COR-L47 (cell line): ENCODE data around the gene CCND1.

Source experiments
- DNase-seq: peaks from one replicate; lab custom pipeline; 2025; lab: John Stamatoyannopoulos, UW

Gene CCND1

DNA sequence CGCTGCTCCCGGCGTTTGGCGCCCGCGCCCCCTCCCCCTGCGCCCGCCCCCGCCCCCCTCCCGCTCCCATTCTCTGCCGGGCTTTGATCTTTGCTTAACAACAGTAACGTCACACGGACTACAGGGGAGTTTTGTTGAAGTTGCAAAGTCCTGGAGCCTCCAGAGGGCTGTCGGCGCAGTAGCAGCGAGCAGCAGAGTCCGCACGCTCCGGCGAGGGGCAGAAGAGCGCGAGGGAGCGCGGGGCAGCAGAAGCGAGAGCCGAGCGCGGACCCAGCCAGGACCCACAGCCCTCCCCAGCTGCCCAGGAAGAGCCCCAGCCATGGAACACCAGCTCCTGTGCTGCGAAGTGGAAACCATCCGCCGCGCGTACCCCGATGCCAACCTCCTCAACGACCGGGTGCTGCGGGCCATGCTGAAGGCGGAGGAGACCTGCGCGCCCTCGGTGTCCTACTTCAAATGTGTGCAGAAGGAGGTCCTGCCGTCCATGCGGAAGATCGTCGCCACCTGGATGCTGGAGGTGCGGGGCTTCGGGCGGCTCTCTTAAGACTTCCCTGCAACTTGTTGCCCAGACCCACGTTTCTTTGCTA is at the start of gene CCND1:
Gene CCND1, plus strand, starts transcription at position 162 of the 587 bp plus-strand sequence. Its CDS starts 158 bp downstream, at position 320.
- DNase-seq, result no peak

GRCh38 chr11:69592986-69593650 is 47.8 kb upstream of the CCND1 start:
- no peak for DNase-seq

DNA sequence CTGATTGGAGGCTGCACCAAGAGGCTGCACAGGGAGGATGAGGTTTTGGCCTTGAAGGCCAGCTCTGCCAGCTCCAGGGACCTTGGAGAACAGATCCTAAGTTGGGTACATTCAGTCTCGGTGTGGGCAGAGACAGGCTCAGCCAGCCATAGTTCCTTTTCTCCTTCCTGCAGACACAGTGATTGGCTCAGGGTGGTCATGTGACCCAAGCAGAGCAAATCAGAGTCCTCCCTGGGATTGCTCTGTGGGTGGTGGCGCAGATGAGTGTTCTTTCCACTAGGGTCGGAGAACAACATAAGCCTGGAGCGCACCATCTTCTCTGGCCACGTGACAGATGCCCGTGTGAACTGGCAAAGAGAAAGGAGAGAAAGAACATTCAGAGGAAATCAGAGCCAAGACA is 47.1 kb upstream of the CCND1 start:
- DNase-seq, result no peak

GRCh38 chr11:69594481-69594880 is 46.5 kb upstream of the CCND1 start:
- DNase-seq, result no peak

- DNase-seq, result no peak
Measured at GRCh38 chr11:69595805-69596665, 44.9 kb upstream of the CCND1 start.

GRCh38 chr11:69598147-69598546 is 42.8 kb upstream of the CCND1 start:
- DNase-seq, result no peak

GRCh38 chr11:69599502-69599901 is 41.5 kb upstream of the CCND1 start:
- DNase-seq, result no peak

- DNase-seq, result no peak
Measured at GRCh38 chr11:69600001-69600400, 41.0 kb upstream of the CCND1 start.

DNA sequence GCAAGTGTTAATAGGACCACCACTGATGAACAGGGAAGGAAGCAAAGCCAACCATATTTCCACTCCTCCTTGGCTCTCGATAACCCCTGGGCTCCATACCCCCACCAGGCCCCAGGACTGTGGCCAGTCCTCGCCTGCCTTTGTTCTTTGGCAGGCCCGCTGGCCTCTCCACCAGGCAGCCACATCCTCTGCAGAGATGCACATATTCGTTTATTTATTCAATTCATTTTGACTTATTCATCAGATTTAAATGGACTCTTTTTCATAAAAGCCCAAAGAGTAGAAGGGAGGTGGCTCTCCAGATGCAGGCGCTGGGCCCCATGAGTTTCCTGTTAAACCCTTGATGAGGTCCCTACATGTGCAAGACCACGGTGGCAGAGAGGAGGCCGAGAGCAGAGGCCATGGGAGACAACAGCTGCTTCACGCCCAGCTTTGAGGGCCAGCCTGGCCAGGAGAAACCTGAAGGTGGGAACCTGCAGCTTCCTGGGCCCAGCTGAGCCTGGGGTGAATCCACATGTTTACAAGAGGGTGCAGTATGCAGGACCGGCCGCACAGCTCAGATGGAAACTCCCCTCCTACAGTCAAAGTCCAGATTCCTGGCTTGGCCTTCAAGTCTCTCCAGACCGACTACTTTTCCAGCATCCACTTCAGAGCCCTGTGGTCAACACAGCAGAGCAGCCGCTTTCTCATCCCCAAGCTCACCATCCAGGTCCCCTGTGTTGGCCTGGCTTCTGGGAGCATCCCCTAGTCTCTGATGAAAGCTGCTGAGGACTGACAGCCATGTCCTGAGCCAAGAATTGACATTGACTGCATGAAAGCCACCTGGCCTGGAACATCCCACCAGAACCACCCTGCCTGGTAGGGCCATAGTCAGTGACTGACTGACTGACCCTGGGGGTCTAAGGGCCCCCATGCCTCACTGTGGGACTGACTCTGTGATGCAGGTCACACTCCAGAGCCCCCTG is 39.7 kb upstream of the CCND1 start:
- DNase-seq, result no peak

DNA sequence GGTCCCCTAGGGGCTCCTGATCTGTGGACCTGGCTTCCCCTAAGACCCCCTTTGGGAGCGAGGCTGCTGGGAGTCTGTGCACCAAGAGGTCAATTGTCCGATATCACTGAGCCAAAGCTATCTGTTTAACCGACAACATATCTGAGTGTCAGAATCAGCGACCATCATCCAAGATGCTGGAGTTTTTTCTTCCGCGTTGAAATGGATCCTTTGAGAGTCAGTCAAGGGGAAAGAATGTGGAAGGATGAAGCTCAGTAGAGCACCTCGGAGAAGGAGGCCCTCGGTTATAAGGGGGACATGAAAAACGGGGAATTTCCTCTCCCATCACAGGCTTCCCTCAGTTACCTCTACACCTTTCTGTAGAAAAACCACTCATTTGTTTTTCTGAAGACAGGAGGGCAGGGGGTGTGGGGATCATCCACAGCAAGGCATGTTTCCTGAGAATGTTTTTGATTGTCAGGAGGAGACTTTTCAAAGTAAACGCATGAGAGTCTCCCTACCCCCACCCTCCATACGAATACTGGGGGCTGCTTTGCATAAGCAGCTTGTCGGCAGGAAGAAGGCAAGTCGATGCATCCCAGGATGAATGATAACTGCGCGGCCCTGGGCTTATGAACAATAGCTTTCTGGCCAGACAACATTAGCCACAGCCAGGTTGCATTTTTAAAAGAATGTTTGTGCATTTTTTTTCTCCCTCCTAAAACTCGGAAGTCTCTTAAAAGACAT is 37.7 kb upstream of the CCND1 start:
- DNase-seq, result no peak

DNA sequence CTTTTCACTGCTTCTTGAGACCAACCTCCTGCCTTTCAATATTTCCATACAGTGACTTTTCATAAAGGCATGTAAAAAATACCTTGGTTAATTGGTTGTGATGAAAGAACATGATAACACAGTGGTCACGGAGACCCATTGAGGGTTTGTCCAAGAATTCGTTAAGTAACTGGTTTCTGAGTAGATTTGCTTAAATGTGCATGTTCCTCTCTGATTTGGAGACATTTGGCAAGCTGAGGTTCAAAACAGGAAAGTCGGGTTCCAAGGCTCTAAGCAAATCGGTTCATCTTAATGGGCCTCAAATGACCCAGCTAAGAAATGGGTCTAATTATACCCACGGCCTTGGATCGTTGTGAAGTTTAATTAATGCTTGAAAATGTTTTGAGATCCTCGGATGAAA is 36.9 kb upstream of the CCND1 start:
- no peak for DNase-seq

DNA sequence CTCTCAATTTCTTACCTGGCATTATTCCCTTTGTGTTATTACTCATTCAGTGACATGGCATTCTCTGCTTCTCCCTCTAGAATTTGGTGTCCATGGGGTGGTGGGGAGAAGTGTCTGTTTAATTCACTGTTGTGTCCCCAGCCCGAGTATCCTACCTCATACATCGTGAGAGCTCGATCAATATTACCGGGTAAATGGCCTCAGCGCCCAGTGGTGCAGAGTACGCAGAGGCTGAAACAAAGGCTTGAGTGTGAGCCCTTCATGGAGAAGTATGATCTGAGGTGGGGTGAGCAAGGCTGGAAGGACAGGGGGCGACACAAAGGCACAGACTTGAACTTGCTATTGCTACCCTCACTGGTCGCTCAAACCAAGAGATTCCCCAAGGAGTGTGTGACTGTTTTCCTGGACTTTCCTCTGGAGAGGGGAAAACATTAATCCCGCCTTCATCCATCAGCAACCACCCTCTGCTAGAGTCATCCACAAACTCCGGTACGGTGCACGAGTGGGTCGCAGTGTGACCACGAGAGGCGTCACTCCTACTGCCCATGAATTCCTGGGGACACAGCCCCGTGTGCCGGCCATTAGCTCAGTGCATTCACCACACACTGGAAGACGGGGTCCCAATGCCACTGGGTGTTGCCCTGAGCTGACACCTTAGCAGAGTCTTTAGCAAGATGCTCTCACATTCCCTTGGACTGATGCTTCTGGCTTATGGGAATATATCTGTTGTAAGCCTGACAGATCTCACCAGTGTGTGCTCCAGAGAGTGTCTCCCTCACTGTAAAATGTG is 35.0 kb upstream of the CCND1 start:
- no peak for DNase-seq

- DNase-seq, result no peak
Measured at GRCh38 chr11:69609351-69609750, 31.6 kb upstream of the CCND1 start.

GRCh38 chr11:69611548-69612526 is 29.1 kb upstream of the CCND1 start:
- DNase-seq, result no peak

- DNase-seq, result no peak
Measured at GRCh38 chr11:69613594-69613993, 27.4 kb upstream of the CCND1 start.

- no peak for DNase-seq
Measured at GRCh38 chr11:69614085-69614484, 26.9 kb upstream of the CCND1 start.

DNA sequence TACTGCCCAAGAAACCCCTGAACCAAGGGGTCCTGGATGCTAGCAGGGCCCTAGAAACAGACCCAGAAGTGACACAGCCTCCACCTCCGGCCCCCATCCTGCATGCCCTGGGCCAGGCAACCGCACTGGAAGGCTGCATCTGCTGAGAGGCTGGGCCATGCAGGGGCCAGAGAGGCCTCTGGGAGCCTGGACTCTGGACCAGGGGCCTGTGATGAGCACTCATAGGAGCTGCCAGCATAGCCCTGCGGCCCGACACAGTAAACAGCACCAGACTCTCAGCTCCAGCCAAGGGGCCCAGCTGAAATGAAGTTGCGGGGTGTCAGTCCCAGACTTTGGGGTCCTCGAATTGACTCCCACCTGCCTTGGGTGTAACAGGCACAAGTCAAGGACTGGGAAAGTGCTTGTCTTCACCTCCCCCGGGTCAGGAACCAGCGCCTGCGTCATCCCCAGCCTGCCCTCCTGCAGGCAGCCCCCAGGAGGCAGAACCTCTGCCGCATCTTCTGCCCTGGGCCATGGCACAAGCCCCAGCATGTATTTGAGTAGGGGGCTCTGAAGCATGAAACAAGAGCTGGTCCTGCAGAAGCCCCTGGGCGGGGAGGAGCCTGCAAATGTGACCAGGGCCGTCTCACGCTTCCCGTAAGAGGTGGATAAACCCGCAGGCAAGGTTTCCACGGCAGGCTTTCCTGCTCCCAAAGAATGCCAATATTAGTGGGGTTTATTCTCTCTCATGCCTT is 25.2 kb upstream of the CCND1 start:
- DNase-seq, result no peak

DNA sequence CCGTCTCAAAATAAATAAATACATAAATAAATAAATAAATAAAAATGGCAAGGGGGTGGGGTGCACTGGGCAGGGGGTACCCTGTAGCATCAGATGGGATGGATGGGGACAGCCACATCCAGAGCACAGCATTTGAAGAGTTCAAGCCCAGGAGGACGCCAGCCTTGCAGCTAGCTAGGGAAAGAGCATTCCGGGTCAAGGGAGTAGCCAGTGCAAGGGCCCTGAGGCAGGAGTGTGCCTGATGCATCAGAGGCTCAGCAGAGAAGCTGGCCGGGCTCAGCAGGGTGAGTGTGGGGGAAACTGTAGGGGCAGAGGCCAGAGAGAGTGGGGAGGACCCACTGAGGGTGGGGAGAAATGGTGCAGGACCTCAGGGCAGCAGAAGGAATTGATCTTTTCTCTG is 23.7 kb upstream of the CCND1 start:
- no peak for DNase-seq
